ENCODE results near the gene CAPN5.
"Not testable (repeated sequence)": the region's sequence is repeated elsewhere in the genome, so short reads cannot be mapped to it uniquely, and the experiment has no call there.

The CAPN5 gene

GRCh38 chr11:77044356-77044755 is 22.4 kb upstream of the CAPN5 start:
- no peak for DNase-seq

GRCh38 chr11:77044886-77045285 is 21.9 kb upstream of the CAPN5 start:
- no peak for DNase-seq

- no peak for DNase-seq
Measured at GRCh38 chr11:77046060-77046501, 20.7 kb upstream of the CAPN5 start.

- DNase-seq = peak; percentile 56
Measured at GRCh38 chr11:77047007-77047927, 19.5 kb upstream of the CAPN5 start.

- DNase-seq = not testable (repeated sequence)
Measured at GRCh38 chr11:77047928-77048446, 18.8 kb upstream of the CAPN5 start.

GRCh38 chr11:77049026-77049425 is 17.7 kb upstream of the CAPN5 start:
- DNase-seq = no peak

GRCh38 chr11:77051511-77051910 is 15.3 kb upstream of the CAPN5 start:
- no peak for DNase-seq

- no peak for DNase-seq
Measured at GRCh38 chr11:77052518-77052917, 14.3 kb upstream of the CAPN5 start.

- no peak for DNase-seq
Measured at GRCh38 chr11:77053217-77054015, 13.4 kb upstream of the CAPN5 start.

GRCh38 chr11:77054084-77054483 is 12.7 kb upstream of the CAPN5 start:
- DNase-seq = no peak

- DNase-seq = no peak
Measured at GRCh38 chr11:77055101-77055561, 11.6 kb upstream of the CAPN5 start.

GRCh38 chr11:77055913-77056312 is 10.9 kb upstream of the CAPN5 start:
- DNase-seq = no peak

- no peak for DNase-seq
Measured at GRCh38 chr11:77056814-77057402, 9.9 kb upstream of the CAPN5 start.

- DNase-seq = no peak
Measured at GRCh38 chr11:77057938-77058474, 8.8 kb upstream of the CAPN5 start.

GRCh38 chr11:77058900-77059299 is 7.9 kb upstream of the CAPN5 start:
- DNase-seq = no peak

GRCh38 chr11:77059806-77060205 is 7.0 kb upstream of the CAPN5 start:
- no peak for DNase-seq

- no peak for DNase-seq
Measured at GRCh38 chr11:77060234-77060633, 6.5 kb upstream of the CAPN5 start.

- DNase-seq = not testable (repeated sequence)
Measured at GRCh38 chr11:77061258-77061657, 5.5 kb upstream of the CAPN5 start.

- no peak for DNase-seq
Measured at GRCh38 chr11:77062924-77063323, 3.8 kb upstream of the CAPN5 start.

- DNase-seq = no peak
Measured at GRCh38 chr11:77063407-77063806, 3.4 kb upstream of the CAPN5 start.

GRCh38 chr11:77063861-77064260 is 2.9 kb upstream of the CAPN5 start:
- DNase-seq = no peak

GRCh38 chr11:77064648-77065217 is 2.0 kb upstream of the CAPN5 start:
- no peak for DNase-seq

- DNase-seq = no peak
Measured at GRCh38 chr11:77065878-77066228, 918 bp upstream of the CAPN5 start.
